GM23338 (cell line): ENCODE measurements around the gene OR2T5.
"Not testable (repeated sequence)": the region's sequence is repeated elsewhere in the genome, so short reads cannot be mapped to it uniquely, and the experiment has no call there.

Source experiments
- CREB1 ChIP-seq: fragments of 250-450 bp; sonication (Bioruptor Pico); IDR thresholded peaks from 2 replicates; pipeline ENCODE4 v1.5.0; 2020; ENCODE audit warnings: low read depth, mild to moderate bottlenecking, moderate library complexity
- ETS1 ChIP-seq: IDR thresholded peaks from 2 replicates; pipeline ENCODE4 v1.6.1; 2016; ENCODE audit warnings: antibody characterized with exemption
- EZH2 ChIP-seq: fragments of 200-600 bp; sonication (generic); IDR thresholded peaks from one replicate; pipeline ENCODE4 v1.8.0; 2017; ENCODE audit warnings: antibody characterized with exemption, mild to moderate bottlenecking, low read depth; ENCODE audit not compliant: unreplicated experiment
- EZH2phosphoT487 ChIP-seq: fragments of 200-600 bp; sonication (generic); IDR thresholded peaks from one replicate; pipeline ENCODE4 v1.8.1; 2018; ENCODE audit warnings: antibody characterized with exemption; ENCODE audit not compliant: unreplicated experiment
- JUNB ChIP-seq: IDR thresholded peaks from one replicate; pipeline ENCODE4 v1.6.1; 2016; ENCODE audit warnings: antibody characterized with exemption; ENCODE audit not compliant: unreplicated experiment
- POLR2AphosphoS5 ChIP-seq: IDR thresholded peaks from 2 replicates; pipeline ENCODE4 v1.6.1; 2016; ENCODE audit warnings: antibody characterized with exemption, low read depth
- STAT1 ChIP-seq: IDR thresholded peaks from one replicate; pipeline ENCODE4 v1.6.1; 2016; ENCODE audit warnings: antibody characterized with exemption; ENCODE audit not compliant: unreplicated experiment
- ZNF331 ChIP-seq: fragments of 250-450 bp; sonication (Bioruptor Pico); IDR thresholded peaks from 2 replicates; pipeline ENCODE4 v1.5.0; 2020; ENCODE audit warnings: low read depth, mild to moderate bottlenecking, moderate library complexity
- ZNF462 ChIP-seq: fragments of 250-450 bp; sonication (Bioruptor Pico); IDR thresholded peaks from 2 replicates; pipeline ENCODE4 v1.5.0; 2020; ENCODE audit warnings: mild to moderate bottlenecking, moderate library complexity
- TF ChIP-seq, protein P1 (sequence below), 2 experiments: fragments of 200-600 bp in 1 of 2; sonication (generic) in 1 of 2; conservative IDR thresholded peaks; 2 replicates each; pipeline versions ENCODE4 v1.5.1 to v1.6.1; 2016 to 2017; ENCODE audit warnings: antibody characterized with exemption in 2 of 2, low read depth in 2 of 2, mild to moderate bottlenecking in 2 of 2, moderate library complexity in 1 of 2
- TF ChIP-seq, protein P2 (sequence below): IDR thresholded peaks from one replicate; pipeline ENCODE4 v1.6.1; 2018; ENCODE audit warnings: antibody characterized with exemption; ENCODE audit not compliant: unreplicated experiment

DNA sequence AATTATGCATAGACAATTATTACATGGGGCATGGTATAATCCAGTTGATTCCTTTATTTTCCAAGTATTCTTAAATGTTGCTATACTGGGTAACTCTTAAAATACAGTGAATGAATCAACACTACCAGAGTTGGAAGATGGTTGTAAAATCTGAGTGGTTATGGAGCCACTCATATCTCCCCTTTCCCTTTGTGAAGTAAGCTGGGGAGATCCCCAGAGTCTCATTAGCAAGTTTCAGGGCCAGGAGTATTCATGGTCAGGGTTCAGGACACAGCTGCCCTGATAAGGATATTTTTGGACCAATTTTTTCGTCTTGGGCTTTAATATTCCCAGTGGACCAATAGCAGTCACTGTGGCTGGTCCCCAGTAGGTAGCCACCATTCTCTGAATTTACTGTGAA is 49.7 kb upstream of the OR2T5 start:
- not testable (repeated sequence) for TF ChIP-seq EZH2; POLR2AphosphoS5; CREB1 (CRISPR knock-in tag); ETS1; JUNB; EZH2phosphoT487; ZNF462 (CRISPR knock-in tag); ZNF331; STAT1
- TF ChIP-seq, protein P1, sequence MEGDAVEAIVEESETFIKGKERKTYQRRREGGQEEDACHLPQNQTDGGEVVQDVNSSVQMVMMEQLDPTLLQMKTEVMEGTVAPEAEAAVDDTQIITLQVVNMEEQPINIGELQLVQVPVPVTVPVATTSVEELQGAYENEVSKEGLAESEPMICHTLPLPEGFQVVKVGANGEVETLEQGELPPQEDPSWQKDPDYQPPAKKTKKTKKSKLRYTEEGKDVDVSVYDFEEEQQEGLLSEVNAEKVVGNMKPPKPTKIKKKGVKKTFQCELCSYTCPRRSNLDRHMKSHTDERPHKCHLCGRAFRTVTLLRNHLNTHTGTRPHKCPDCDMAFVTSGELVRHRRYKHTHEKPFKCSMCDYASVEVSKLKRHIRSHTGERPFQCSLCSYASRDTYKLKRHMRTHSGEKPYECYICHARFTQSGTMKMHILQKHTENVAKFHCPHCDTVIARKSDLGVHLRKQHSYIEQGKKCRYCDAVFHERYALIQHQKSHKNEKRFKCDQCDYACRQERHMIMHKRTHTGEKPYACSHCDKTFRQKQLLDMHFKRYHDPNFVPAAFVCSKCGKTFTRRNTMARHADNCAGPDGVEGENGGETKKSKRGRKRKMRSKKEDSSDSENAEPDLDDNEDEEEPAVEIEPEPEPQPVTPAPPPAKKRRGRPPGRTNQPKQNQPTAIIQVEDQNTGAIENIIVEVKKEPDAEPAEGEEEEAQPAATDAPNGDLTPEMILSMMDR (conservative IDR thresholded peaks at IDR 0.05; ENCODE audit: low read depth in 2 of 2) = not testable (repeated sequence)
- TF ChIP-seq, protein P2, sequence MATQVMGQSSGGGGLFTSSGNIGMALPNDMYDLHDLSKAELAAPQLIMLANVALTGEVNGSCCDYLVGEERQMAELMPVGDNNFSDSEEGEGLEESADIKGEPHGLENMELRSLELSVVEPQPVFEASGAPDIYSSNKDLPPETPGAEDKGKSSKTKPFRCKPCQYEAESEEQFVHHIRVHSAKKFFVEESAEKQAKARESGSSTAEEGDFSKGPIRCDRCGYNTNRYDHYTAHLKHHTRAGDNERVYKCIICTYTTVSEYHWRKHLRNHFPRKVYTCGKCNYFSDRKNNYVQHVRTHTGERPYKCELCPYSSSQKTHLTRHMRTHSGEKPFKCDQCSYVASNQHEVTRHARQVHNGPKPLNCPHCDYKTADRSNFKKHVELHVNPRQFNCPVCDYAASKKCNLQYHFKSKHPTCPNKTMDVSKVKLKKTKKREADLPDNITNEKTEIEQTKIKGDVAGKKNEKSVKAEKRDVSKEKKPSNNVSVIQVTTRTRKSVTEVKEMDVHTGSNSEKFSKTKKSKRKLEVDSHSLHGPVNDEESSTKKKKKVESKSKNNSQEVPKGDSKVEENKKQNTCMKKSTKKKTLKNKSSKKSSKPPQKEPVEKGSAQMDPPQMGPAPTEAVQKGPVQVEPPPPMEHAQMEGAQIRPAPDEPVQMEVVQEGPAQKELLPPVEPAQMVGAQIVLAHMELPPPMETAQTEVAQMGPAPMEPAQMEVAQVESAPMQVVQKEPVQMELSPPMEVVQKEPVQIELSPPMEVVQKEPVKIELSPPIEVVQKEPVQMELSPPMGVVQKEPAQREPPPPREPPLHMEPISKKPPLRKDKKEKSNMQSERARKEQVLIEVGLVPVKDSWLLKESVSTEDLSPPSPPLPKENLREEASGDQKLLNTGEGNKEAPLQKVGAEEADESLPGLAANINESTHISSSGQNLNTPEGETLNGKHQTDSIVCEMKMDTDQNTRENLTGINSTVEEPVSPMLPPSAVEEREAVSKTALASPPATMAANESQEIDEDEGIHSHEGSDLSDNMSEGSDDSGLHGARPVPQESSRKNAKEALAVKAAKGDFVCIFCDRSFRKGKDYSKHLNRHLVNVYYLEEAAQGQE = not testable (repeated sequence)
